CD14-positive monocyte (primary cell): ENCODE results near the gene BEND2. TPM values are rescaled to one million over a fixed set of nuclear protein-coding genes. Genes with fewer than 3 reads are reported as not detected.

ENCODE experiments used
- DNase-seq, 3 donors: peaks; one replicate each; pipeline ENCODE4 v3.0.0-alpha.2; 2011 to 2022
- H2AFZ ChIP-seq: 2 replicates; pipeline ENCODE4 v1.6.0; 2012; ENCODE audit warnings: mild to moderate bottlenecking, low read depth, low read length, inconsistent platforms; ENCODE audit not compliant: insufficient read depth, poor library complexity, severe bottlenecking
- H3K27ac ChIP-seq, 2 donors: 1 replicate in 1 of 2; 2 replicates in 1 of 2; pipeline ENCODE4 v1.5.1; 2012 to 2013; ENCODE audit warnings: low read length in 2 of 2, control low read depth in 1 of 2, inconsistent platforms in 1 of 2, low read depth in 1 of 2, mild to moderate bottlenecking in 1 of 2
- H3K27me3 ChIP-seq, 2 donors: one replicate each; pipeline versions ENCODE4 v1.6.0 to v1.6.1; 2011 to 2013; ENCODE audit warnings: low read length in 2 of 2; ENCODE audit not compliant: control insufficient read depth in 2 of 2, insufficient read depth in 2 of 2
- H3K36me3 ChIP-seq, 2 donors: replicated peaks in 1 of 2; 1 replicate in 1 of 2; 2 replicates in 1 of 2; pipeline versions ENCODE4 v1.5.1 to v1.6.1; 2012 to 2013; ENCODE audit warnings: low read length in 2 of 2, control low read depth in 1 of 2, inconsistent platforms in 1 of 2, mild to moderate bottlenecking in 1 of 2; ENCODE audit not compliant: insufficient read depth in 2 of 2, control insufficient read depth in 1 of 2
- H3K4me1 ChIP-seq, 2 donors: 1 replicate in 1 of 2; 2 replicates in 1 of 2; pipeline versions ENCODE4 v1.5.1 to v1.6.1; 2012 to 2013; ENCODE audit warnings: low read length in 2 of 2, control low read depth in 1 of 2, inconsistent platforms in 1 of 2, mild to moderate bottlenecking in 1 of 2, moderate library complexity in 1 of 2; ENCODE audit not compliant: insufficient read depth in 2 of 2, control insufficient read depth in 1 of 2
- H3K4me2 ChIP-seq: replicated peaks from 2 replicates; pipeline ENCODE3; 2012; ENCODE audit warnings: low read length, moderate library complexity, mild to moderate bottlenecking; ENCODE audit not compliant: poor library complexity, severe bottlenecking; ENCODE audit errors: extremely low read depth
- H3K4me3 ChIP-seq, 3 experiments: fragments of 200-600 bp in 1 of 3; sonication (generic) in 1 of 3; replicated peaks in 1 of 3; 1 replicate in 2 of 3; 2 replicates in 1 of 3; pipeline ENCODE4 v1.5.1; 2011 to 2013; ENCODE audit warnings: low read length in 3 of 3, mild to moderate bottlenecking in 3 of 3, control low read depth in 2 of 3, low read depth in 2 of 3, inconsistent platforms in 1 of 3, moderate library complexity in 1 of 3
- H3K79me2 ChIP-seq: 2 replicates; pipeline ENCODE4 v1.6.0; 2012; ENCODE audit warnings: mild to moderate bottlenecking, control low read depth, inconsistent platforms, low read length, moderate library complexity; ENCODE audit not compliant: insufficient read depth
- H3K9ac ChIP-seq: 2 replicates; pipeline ENCODE4 v1.6.0; 2017; ENCODE audit warnings: low read length, mild to moderate bottlenecking; ENCODE audit not compliant: insufficient read depth, poor library complexity, severe bottlenecking
- H3K9me3 ChIP-seq, 2 donors: replicated peaks in 1 of 2; 1 replicate in 1 of 2; 2 replicates in 1 of 2; pipeline versions ENCODE4 v1.5.1 to v1.6.1; 2012 to 2013; ENCODE audit warnings: low read length in 2 of 2, control low read depth in 1 of 2; ENCODE audit not compliant: control insufficient read depth in 1 of 2, insufficient read depth in 1 of 2
- H4K20me1 ChIP-seq: 2 replicates; pipeline ENCODE4 v1.6.0; 2012; ENCODE audit warnings: mild to moderate bottlenecking, low read length, control low read depth, moderate library complexity; ENCODE audit not compliant: insufficient read depth
- H3K27ac Mint-ChIP-seq, 7 donors: one replicate each; pipeline ENCODE4 v1.8.0; 2020; ENCODE audit warnings: mild to moderate bottlenecking in 7 of 7, mixed read lengths in 7 of 7, moderate library complexity in 6 of 7, inconsistent platforms in 2 of 7
- H3K27me3 Mint-ChIP-seq, 3 donors: one replicate each; pipeline ENCODE4 v1.8.0; 2021 to 2022; ENCODE audit warnings: low read depth in 3 of 3, mild to moderate bottlenecking in 3 of 3, mixed read lengths in 3 of 3, moderate library complexity in 3 of 3, inconsistent platforms in 1 of 3
- H3K36me3 Mint-ChIP-seq, 2 donors: one replicate each; pipeline ENCODE4 v1.8.0; 2020; ENCODE audit warnings: mixed read lengths in 2 of 2, inconsistent platforms in 1 of 2, mild to moderate bottlenecking in 1 of 2
- H3K4me1 Mint-ChIP-seq: one replicate; pipeline ENCODE4 v1.8.0; 2020; ENCODE audit warnings: mild to moderate bottlenecking, mixed read lengths
- H3K4me3 Mint-ChIP-seq, 2 donors: one replicate each; pipeline ENCODE4 v1.8.0; 2020; ENCODE audit warnings: mild to moderate bottlenecking in 2 of 2, mixed read lengths in 2 of 2, moderate library complexity in 1 of 2
- H3K9me3 Mint-ChIP-seq, 7 donors: one replicate each; pipeline ENCODE4 v1.8.0; 2020 to 2022; ENCODE audit warnings: mixed read lengths in 7 of 7, mild to moderate bottlenecking in 6 of 7, moderate library complexity in 6 of 7, inconsistent platforms in 2 of 7
- WGBS: methylation state at CpG from one replicate; pipeline ENCODE4 v1.1.5; 2013; ENCODE audit warnings: missing lambda C conversion rate; ENCODE audit not compliant: insufficient coverage; 5-methylcytosine and 5-hydroxymethylcytosine counted together
- intact Hi-C, 2 donors: fragments of 100-400 bp; cut with micrococcal nuclease; formaldehyde crosslinking; loops; one replicate each; pipeline versions ENCODE4 v1.15.0 to v1.15.1; 2023
- polyA plus RNA-seq, 3 donors: library from polyadenylated mRNA; depleted of rRNA in 1 of 3; unstranded in 2 of 3; stranded (reverse) in 1 of 3; fragments of 300-500 nt in 2 of 3; fragments of >200 nt in 1 of 3; fragmentation: Illumina TruSeq in 2 of 3; gene quantifications; 1 replicate in 2 of 3; 2 replicates in 1 of 3; pipeline ENCODE4 v1.2.3, GENCODE V29; 2012 to 2021
- TF ChIP-seq, protein P1 (sequence below): fragments of 200-600 bp; IDR thresholded peaks from one replicate; pipeline ENCODE4 v1.8.0; 2022; ENCODE audit warnings: antibody characterized with exemption, mild to moderate bottlenecking

The BEND2 gene
- polyA plus RNA-seq, 3 donors = 0.04 to 0.14 TPM; not detected in 1

DNA sequence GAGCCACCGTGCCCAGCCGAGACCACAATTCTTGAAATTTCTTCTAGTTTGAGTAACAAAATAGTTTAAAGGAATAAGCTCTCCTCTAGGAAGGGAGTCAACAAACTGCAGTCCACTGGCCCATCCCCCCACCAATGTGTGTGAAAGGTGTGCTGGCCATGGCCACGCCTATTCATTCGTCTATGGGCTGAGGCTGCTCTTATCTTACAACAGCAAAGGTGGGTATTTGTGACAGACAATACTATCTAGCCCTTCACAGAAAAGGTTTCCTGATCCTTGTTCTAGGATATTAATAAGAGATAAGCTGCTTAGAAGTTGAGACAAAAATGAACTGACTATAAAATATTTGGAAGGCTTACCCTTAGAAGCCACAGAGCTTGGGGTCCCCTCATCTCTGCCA is 41.2 kb downstream of the BEND2 start:
- Mint-ChIP-seq H3K4me3 (no peak overlapping the region), H3K27ac (peak overlapping the region in 1 of 7 donors; percentile 7), H3K27me3 (peaks cover 0 to 2% (median 1%) of the 10 kb centered on the region in 3 donors), H3K9me3 (peaks cover 0 to 6% (median 0%) of the 10 kb centered on the region in 7 donors), H3K4me1 (no peaks in the 10 kb centered on the region), H3K36me3 (no peaks in the 10 kb centered on the region)
- Histone ChIP-seq H3K4me2 (no peak overlapping the region), H3K27me3 (no peaks in the 10 kb centered on the region), H3K27ac (no peak overlapping the region), H3K79me2 (no peaks in the 10 kb centered on the region), H2AFZ (no peak overlapping the region), H3K9ac (no peak overlapping the region), H3K9me3 (no peaks in the 10 kb centered on the region), H4K20me1 (no peaks in the 10 kb centered on the region), H3K4me3 (no peak overlapping the region), H3K36me3 (no peaks in the 10 kb centered on the region), H3K4me1 (no peaks in the 10 kb centered on the region)
- intact Hi-C loops = no loop called here
- DNase-seq = no peak
- WGBS = no CpG with 5 or more reads among the region's 4 CpGs
- TF ChIP-seq, protein P1, sequence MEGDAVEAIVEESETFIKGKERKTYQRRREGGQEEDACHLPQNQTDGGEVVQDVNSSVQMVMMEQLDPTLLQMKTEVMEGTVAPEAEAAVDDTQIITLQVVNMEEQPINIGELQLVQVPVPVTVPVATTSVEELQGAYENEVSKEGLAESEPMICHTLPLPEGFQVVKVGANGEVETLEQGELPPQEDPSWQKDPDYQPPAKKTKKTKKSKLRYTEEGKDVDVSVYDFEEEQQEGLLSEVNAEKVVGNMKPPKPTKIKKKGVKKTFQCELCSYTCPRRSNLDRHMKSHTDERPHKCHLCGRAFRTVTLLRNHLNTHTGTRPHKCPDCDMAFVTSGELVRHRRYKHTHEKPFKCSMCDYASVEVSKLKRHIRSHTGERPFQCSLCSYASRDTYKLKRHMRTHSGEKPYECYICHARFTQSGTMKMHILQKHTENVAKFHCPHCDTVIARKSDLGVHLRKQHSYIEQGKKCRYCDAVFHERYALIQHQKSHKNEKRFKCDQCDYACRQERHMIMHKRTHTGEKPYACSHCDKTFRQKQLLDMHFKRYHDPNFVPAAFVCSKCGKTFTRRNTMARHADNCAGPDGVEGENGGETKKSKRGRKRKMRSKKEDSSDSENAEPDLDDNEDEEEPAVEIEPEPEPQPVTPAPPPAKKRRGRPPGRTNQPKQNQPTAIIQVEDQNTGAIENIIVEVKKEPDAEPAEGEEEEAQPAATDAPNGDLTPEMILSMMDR = no peak

GRCh38 chrX:18174971-18175370 is 45.7 kb downstream of the BEND2 start:
- Mint-ChIP-seq H3K27ac (peak overlapping the region in 1 of 7 donors; percentile 21), H3K36me3 (no peaks in the 10 kb centered on the region), H3K27me3 (peaks cover 1 to 9% (median 2%) of the 10 kb centered on the region in 3 donors), H3K9me3 (peaks cover 0 to 3% (median 0%) of the 10 kb centered on the region in 7 donors), H3K4me3 (no peak overlapping the region), H3K4me1 (no peaks in the 10 kb centered on the region)
- no peak overlapping the region for H2AFZ ChIP-seq
- no peak for DNase-seq
- H3K9ac ChIP-seq = no peak overlapping the region
- H4K20me1 ChIP-seq = no peaks in the 10 kb centered on the region
- WGBS = no CpG with 5 or more reads among the region's 5 CpGs
- no peaks in the 10 kb centered on the region for H3K79me2 ChIP-seq
- H3K4me3 ChIP-seq = no peak overlapping the region
- no peaks in the 10 kb centered on the region for H3K4me1 ChIP-seq
- no peaks in the 10 kb centered on the region for H3K36me3 ChIP-seq
- TF ChIP-seq, protein P1 = no peak
- intact Hi-C loops = no loop called here
- no peaks in the 10 kb centered on the region for H3K27me3 ChIP-seq
- H3K4me2 ChIP-seq = no peak overlapping the region
- no peaks in the 10 kb centered on the region for H3K9me3 ChIP-seq
- no peak overlapping the region for H3K27ac ChIP-seq
